Spleen (tissue), 7 donors: ENCODE data around the gene TPM4.
A peak's percentile ranks its signal among the peaks of the same experiment; 100 is the strongest.

Experiments used
- POLR2A ChIP-seq, 3 donors: fragments of 450-650 bp; IDR thresholded peaks; one replicate each; pipeline ENCODE4 v1.5.1; 2017; ENCODE audit warnings: antibody characterized with exemption in 3 of 3, mild to moderate bottlenecking in 1 of 3
- POLR2AphosphoS5 ChIP-seq, 3 donors: sonication (generic); formaldehyde crosslinking; IDR thresholded peaks; one replicate each; pipeline ENCODE4 v1.5.1; 2017; ENCODE audit warnings: antibody characterized with exemption in 3 of 3
- TF ChIP-seq, protein P1 (sequence below), 11 experiments: fragments of 200-600 bp in 7 of 11; fragments of 450-650 bp in 4 of 11; sonication (generic) in 4 of 11; IDR thresholded peaks in 8 of 11; conservative IDR thresholded peaks in 3 of 11; 1 replicate in 7 of 11; 2 replicates in 4 of 11; pipeline versions ENCODE4 v1.4.0 to v1.8.0; 2016 to 2021; ENCODE audit warnings: antibody characterized with exemption in 11 of 11, inconsistent platforms in 4 of 11, mild to moderate bottlenecking in 1 of 11
- donor health status: DM: no; HTN: no; CAD: no; lungs with moderate emphysema.
- donor health status: DM: no; HTN: no; CAD: no.
- donor health status: DM: no; HTN: no; CAD: no.

DNA sequence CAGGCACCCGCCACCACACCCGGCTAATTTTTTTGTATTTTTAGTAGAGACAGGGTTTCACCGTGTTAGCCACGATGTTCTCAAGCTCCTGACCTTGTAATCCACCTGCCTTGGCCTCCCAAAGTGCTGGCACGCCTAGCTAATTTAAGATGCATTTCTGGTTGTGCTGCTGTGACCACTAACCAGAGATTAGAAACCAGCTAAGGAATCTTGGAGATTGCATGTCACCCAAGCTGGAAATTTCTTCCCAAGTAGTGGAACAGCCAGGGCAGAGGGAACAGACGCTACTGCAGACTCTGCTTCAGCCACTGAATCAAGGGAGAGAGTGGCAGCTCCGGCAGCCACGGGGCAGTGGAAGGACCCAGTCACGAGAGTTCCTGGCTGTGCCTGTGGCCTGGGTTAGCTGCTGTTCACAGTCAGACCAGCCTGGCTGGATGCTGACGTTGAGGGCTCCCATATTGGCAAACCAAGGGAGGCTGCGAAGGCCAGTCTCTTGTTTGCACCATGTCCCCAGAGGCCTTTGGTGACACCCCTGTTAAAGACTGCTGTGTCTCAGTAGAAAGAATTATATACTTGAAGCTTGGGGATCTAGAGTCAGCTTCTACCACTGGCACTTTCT lies 7.9 kb downstream of the TPM4 start:
- TF ChIP-seq POLR2A (IDR thresholded peaks at IDR 0.05) (no peak), POLR2AphosphoS5 (IDR thresholded peaks at IDR 0.05) (peak in 2 of 3 donors; percentile 27 to 47)
- TF ChIP-seq, protein P1, sequence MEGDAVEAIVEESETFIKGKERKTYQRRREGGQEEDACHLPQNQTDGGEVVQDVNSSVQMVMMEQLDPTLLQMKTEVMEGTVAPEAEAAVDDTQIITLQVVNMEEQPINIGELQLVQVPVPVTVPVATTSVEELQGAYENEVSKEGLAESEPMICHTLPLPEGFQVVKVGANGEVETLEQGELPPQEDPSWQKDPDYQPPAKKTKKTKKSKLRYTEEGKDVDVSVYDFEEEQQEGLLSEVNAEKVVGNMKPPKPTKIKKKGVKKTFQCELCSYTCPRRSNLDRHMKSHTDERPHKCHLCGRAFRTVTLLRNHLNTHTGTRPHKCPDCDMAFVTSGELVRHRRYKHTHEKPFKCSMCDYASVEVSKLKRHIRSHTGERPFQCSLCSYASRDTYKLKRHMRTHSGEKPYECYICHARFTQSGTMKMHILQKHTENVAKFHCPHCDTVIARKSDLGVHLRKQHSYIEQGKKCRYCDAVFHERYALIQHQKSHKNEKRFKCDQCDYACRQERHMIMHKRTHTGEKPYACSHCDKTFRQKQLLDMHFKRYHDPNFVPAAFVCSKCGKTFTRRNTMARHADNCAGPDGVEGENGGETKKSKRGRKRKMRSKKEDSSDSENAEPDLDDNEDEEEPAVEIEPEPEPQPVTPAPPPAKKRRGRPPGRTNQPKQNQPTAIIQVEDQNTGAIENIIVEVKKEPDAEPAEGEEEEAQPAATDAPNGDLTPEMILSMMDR (IDR thresholded peaks at IDR 0.05 in 8 of 11, conservative IDR thresholded peaks at IDR 0.05 in 3 of 11) = no peak
